GM23248 (cell line): ENCODE results near the gene ZNF839. TPM values are rescaled to one million over a fixed set of nuclear protein-coding genes. Genes with fewer than 3 reads are reported as not detected.
A peak's percentile ranks its signal among the peaks of the same experiment; 100 is the strongest.

Experiments used
- DNase-seq: peaks from one replicate; pipeline ENCODE4 v3.0.0-alpha.2; 2015
- H2AFZ ChIP-seq: fragments of 200-600 bp; sonication (generic); 2 replicates; pipeline ENCODE4 v1.6.1; 2016; ENCODE audit warnings: antibody characterized with exemption
- H3F3A ChIP-seq: fragments of 200-600 bp; sonication (generic); 2 replicates; pipeline ENCODE4 v1.6.1; 2016; ENCODE audit warnings: mild to moderate bottlenecking, antibody characterized with exemption, mixed run types; ENCODE audit not compliant: insufficient read depth
- H3K27ac ChIP-seq: fragments of 200-600 bp; sonication (generic); 2 replicates; pipeline ENCODE4 v1.5.1; 2016; ENCODE audit warnings: mild to moderate bottlenecking
- H3K27me3 ChIP-seq: fragments of 200-600 bp; sonication (generic); replicated peaks from 2 replicates; pipeline ENCODE4 v1.6.1; 2016; ENCODE audit warnings: mild to moderate bottlenecking; ENCODE audit not compliant: insufficient read depth
- H3K36me3 ChIP-seq: fragments of 200-600 bp; sonication (generic); 2 replicates; pipeline ENCODE4 v1.6.1; 2016; ENCODE audit warnings: low read depth, mild to moderate bottlenecking
- H3K4me1 ChIP-seq: fragments of 200-600 bp; sonication (generic); 2 replicates; pipeline ENCODE4 v1.6.1; 2016; ENCODE audit warnings: mild to moderate bottlenecking; ENCODE audit not compliant: insufficient read depth
- H3K4me2 ChIP-seq: fragments of 200-600 bp; sonication (generic); one replicate; pipeline ENCODE4 v1.6.1; 2016; ENCODE audit warnings: mild to moderate bottlenecking; ENCODE audit not compliant: unreplicated experiment
- H3K4me3 ChIP-seq: fragments of 200-600 bp; sonication (generic); 2 replicates; pipeline ENCODE4 v1.5.1; 2016; ENCODE audit warnings: mild to moderate bottlenecking
- H3K79me2 ChIP-seq: fragments of 200-600 bp; sonication (generic); 2 replicates; pipeline ENCODE4 v1.6.1; 2016; ENCODE audit warnings: mild to moderate bottlenecking; ENCODE audit not compliant: insufficient read depth
- H3K9ac ChIP-seq: fragments of 200-600 bp; sonication (generic); 2 replicates; pipeline ENCODE4 v1.6.1; 2016; ENCODE audit warnings: mild to moderate bottlenecking
- H3K9me2 ChIP-seq: fragments of 200-600 bp; sonication (generic); 2 replicates; pipeline ENCODE4 v1.6.1; 2016; ENCODE audit warnings: mixed run types, mild to moderate bottlenecking, moderate library complexity; ENCODE audit not compliant: insufficient read depth
- H3K9me3 ChIP-seq: fragments of 200-600 bp; sonication (generic); one replicate; pipeline ENCODE4 v1.6.1; 2017; ENCODE audit warnings: low read depth
- H4K20me1 ChIP-seq: fragments of 200-600 bp; sonication (generic); 2 replicates; pipeline ENCODE4 v1.6.0; 2016; ENCODE audit not compliant: insufficient read depth
- EZH2 ChIP-seq: fragments of 200-600 bp; sonication (generic); IDR thresholded peaks from 2 replicates; pipeline ENCODE4 v1.6.1; 2018; ENCODE audit warnings: antibody characterized with exemption, mild to moderate bottlenecking; ENCODE audit not compliant: insufficient read depth, poor library complexity, severe bottlenecking
- EZH2phosphoT487 ChIP-seq: fragments of 200-600 bp; sonication (generic); IDR thresholded peaks from 2 replicates; pipeline ENCODE4 v1.6.1; 2018; ENCODE audit warnings: antibody characterized with exemption, moderate library complexity, mild to moderate bottlenecking, low read depth; ENCODE audit not compliant: insufficient read depth
- WGBS, 2 experiments: methylation state at CpG; one replicate each; pipeline ENCODE4 v1.1.6; 2015 to 2017; ENCODE audit warnings: low lambda C conversion rate in 2 of 2, low coverage in 1 of 2; ENCODE audit errors: missing lambda C conversion rate in 2 of 2; 5-methylcytosine and 5-hydroxymethylcytosine counted together
- in situ Hi-C: fragments of 300-500 bp; cut with MboI; formaldehyde crosslinking; loops from 2 replicates; pipeline ENCODE4 v1.15.0; 2020
- polyA plus RNA-seq: library from polyadenylated mRNA; unstranded; fragments of >200 nt; fragmentation: Nextera tagmentation; extraction: Ambion mirVana; gene quantifications from 2 replicates; pipeline ENCODE4 v1.2.1, GENCODE V29; 2016
- total RNA-seq: library from RNA; depleted of rRNA; stranded (reverse); fragments of >200 nt; shearing (Covaris generic); gene quantifications from 2 replicates; pipeline ENCODE4 v1.2.3, GENCODE V29; 2014

The ZNF839 gene
- total and polyA plus RNA-seq, 2 experiments from 2014 or later, result 4.2 to 8.4 TPM

DNA sequence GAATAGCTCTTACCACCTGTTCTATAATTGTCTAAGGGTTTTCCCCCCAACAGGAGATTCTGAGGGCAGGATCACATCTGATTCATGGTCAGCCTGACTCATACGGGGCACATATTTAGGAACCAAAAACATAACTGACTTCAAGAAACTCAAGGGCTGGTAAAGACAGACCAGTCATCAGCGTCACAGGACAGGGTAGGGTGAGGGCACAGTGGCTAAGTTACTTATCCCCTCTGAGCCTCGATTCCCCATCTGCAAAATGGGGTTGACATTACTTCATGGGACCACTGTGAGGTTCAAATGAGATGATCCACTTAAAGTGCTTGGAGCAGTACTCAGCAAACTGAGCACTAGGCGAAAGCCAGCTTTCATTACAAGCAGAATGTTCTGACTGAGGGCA is 42.5 kb downstream of the ZNF839 start:
- TF ChIP-seq EZH2, result no peak
- TF ChIP-seq EZH2phosphoT487, result no peak
- H3K4me1 ChIP-seq, result peaks cover 13% of the 10 kb centered on the region
- peak overlapping the region; percentile 91 for H3K27ac ChIP-seq
- H3K4me3 ChIP-seq, result peak overlapping the region; percentile 99
- H3K9ac ChIP-seq, result peak overlapping the region; percentile 98
- peak overlapping the region; percentile 96 for H2AFZ ChIP-seq
- DNase-seq, result peak; percentile 83
- no peaks in the 10 kb centered on the region for H3K9me3 ChIP-seq
- H4K20me1 ChIP-seq, result no peaks in the 10 kb centered on the region
- peaks cover 15% of the 10 kb centered on the region; the same call in 1 of the 2 replicates for H3F3A ChIP-seq
- no peaks in the 10 kb centered on the region for H3K27me3 ChIP-seq
- 2% methylated on average over 4 of the region's 4 CpGs for WGBS, 2 experiments
- H3K36me3 ChIP-seq, result peaks cover 12% of the 10 kb centered on the region; the same call in 1 of the 2 replicates
- in situ Hi-C loops, result no loop called here
- no peaks in the 10 kb centered on the region for H3K9me2 ChIP-seq
- peaks cover 60% of the 10 kb centered on the region for H3K79me2 ChIP-seq
- H3K4me2 ChIP-seq, result peak overlapping the region; percentile 90

- Histone ChIP-seq H3K4me2 (peak within 1 kb of the TSS; percentile 91), H3K9me3 (no peaks in the 10 kb centered on the region), H3F3A (peaks cover 15% of the 10 kb centered on the region; the same call in 1 of the 2 replicates), H3K79me2 (peaks cover 66% of the 10 kb centered on the region), H3K4me3 (peak within 1 kb of the TSS; percentile 99), H3K27me3 (no peaks in the 10 kb centered on the region), H3K36me3 (peaks cover 8% of the 10 kb centered on the region; the same call in 1 of the 2 replicates), H3K9ac (peak within 1 kb of the TSS; percentile 98), H4K20me1 (0 out of 2 replicates have a peak, but pooled peaks cover 4% of the 10 kb centered on the region), H3K9me2 (no peaks in the 10 kb centered on the region), H3K4me1 (peaks cover 15% of the 10 kb centered on the region), H2AFZ (peak within 1 kb of the TSS; percentile 96), H3K27ac (peak within 1 kb of the TSS; percentile 91)
- peak; percentile 100 for DNase-seq
- in situ Hi-C loops, result no loop called here
- TF ChIP-seq EZH2 (no peak), EZH2phosphoT487 (no peak)
- 1 to 2% methylated on average over 43 to 47 of the region's 58 CpGs for WGBS, 2 experiments
These were observed 43.1 kb downstream of the ZNF839 start, which contains the start of the genes CINP and TECPR2 for GRCh38 chr14:102362545-102363181. CINP (minus strand) TSS chr14:102362890; CDS start chr14:102362851, 39 bp downstream. TECPR2 (plus strand) TSS chr14:102362941; CDS start chr14:102376722, 13,781 bp downstream.

GRCh38 chr14:102363182-102363943 is 43.8 kb downstream of the ZNF839 start:
- no peak for TF ChIP-seq EZH2phosphoT487
- no peak for TF ChIP-seq EZH2
- WGBS, 2 experiments, result 1 to 2% methylated on average over 31 to 53 of the region's 53 CpGs
- Histone ChIP-seq H3K36me3 (peaks cover 7% of the 10 kb centered on the region; the same call in 1 of the 2 replicates), H3K4me1 (peaks cover 16% of the 10 kb centered on the region), H3K4me2 (peak overlapping the region; percentile 91), H3K27me3 (no peaks in the 10 kb centered on the region), H3K4me3 (peak overlapping the region; percentile 99), H3F3A (peaks cover 15% of the 10 kb centered on the region; the same call in 1 of the 2 replicates), H3K9me2 (no peaks in the 10 kb centered on the region), H2AFZ (peak overlapping the region; percentile 96), H4K20me1 (0 out of 2 replicates have a peak, but pooled peaks cover 5% of the 10 kb centered on the region), H3K9ac (peak overlapping the region; percentile 98), H3K27ac (peak overlapping the region; percentile 91), H3K9me3 (no peaks in the 10 kb centered on the region), H3K79me2 (peaks cover 73% of the 10 kb centered on the region)
- in situ Hi-C loops, result no loop called here
- peak; percentile 85 for DNase-seq

DNA sequence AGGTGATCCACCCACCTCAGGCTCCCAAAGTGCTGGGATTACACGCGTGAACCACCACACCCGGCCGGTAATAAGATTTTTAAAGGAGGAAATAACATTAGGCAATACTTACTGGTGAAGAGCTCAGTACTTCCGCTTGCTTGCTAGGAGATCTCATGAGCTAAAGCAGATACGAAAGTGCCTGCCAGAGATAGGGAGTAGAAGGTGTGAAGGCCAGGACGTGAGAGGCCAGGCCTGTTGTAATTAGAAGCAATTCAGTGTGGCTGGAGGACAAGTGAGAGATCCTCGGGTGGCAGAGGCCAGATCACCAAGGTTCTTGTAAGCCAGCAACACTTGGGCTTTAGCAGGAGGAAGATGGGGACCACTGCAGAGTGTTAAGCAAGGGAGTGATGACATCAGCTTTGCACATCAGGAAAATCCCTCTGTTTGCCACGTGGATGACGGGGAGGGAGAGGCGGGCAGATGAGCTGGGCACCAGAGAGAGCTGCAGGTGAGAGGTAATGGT is 50.8 kb downstream of the ZNF839 start:
- Histone ChIP-seq H3K9me3 (no peaks in the 10 kb centered on the region), H3K4me2 (no peak overlapping the region), H3K9me2 (no peaks in the 10 kb centered on the region), H3K79me2 (peaks cover 100% of the 10 kb centered on the region), H3K27me3 (no peaks in the 10 kb centered on the region), H4K20me1 (0 out of 2 replicates have a peak, but pooled peaks cover 5% of the 10 kb centered on the region), H3K4me1 (0 out of 2 replicates have a peak, but pooled peaks cover 3% of the 10 kb centered on the region), H3K36me3 (0 out of 2 replicates have a peak, but pooled peaks cover 6% of the 10 kb centered on the region), H3F3A (peaks cover 4% of the 10 kb centered on the region; the same call in 1 of the 2 replicates), H2AFZ (no peak overlapping the region), H3K27ac (no peak overlapping the region), H3K9ac (no peak overlapping the region), H3K4me3 (no peak overlapping the region)
- DNase-seq, result no peak
- in situ Hi-C loops, result no loop called here
- WGBS, 2 experiments, result 72 to 79% methylated on average over 11 of the region's 11 CpGs
- TF ChIP-seq EZH2phosphoT487 (no peak), EZH2 (no peak)
